Mesenchymal stem cell (in vitro differentiated cells and primary cell): ENCODE results near the gene LRRN2.

ENCODE experiments used
- DNase-seq: peaks from one replicate; pipeline ENCODE4 v3.0.0-alpha.2; 2013
- H2AFZ ChIP-seq: one replicate; pipeline ENCODE4 v1.6.1; 2013; ENCODE audit warnings: low read depth, mild to moderate bottlenecking, control low read depth, inconsistent platforms, low read length, moderate library complexity
- H2AK5ac ChIP-seq: 2 replicates; pipeline ENCODE4 v1.6.1; 2013; ENCODE audit warnings: low read length, moderate library complexity, mild to moderate bottlenecking, inconsistent platforms; ENCODE audit not compliant: severe bottlenecking
- H2BK120ac ChIP-seq: one replicate; pipeline ENCODE4 v1.6.1; 2013; ENCODE audit warnings: low read depth, mild to moderate bottlenecking, inconsistent platforms, low read length, moderate library complexity
- H2BK12ac ChIP-seq, 2 experiments: one replicate each; pipeline ENCODE4 v1.6.1; 2013; ENCODE audit warnings: inconsistent platforms in 2 of 2, low read length in 2 of 2, mild to moderate bottlenecking in 2 of 2, moderate library complexity in 2 of 2, control low read depth in 1 of 2
- H2BK15ac ChIP-seq: one replicate; pipeline ENCODE4 v1.6.1; 2013; ENCODE audit warnings: mild to moderate bottlenecking, low read depth, inconsistent platforms; ENCODE audit not compliant: poor library complexity, severe bottlenecking
- H2BK5ac ChIP-seq: 2 replicates; pipeline ENCODE4 v1.6.1; 2013; ENCODE audit warnings: low read depth, mild to moderate bottlenecking, low read length, control low read depth, inconsistent platforms; ENCODE audit not compliant: poor library complexity, severe bottlenecking
- H3K14ac ChIP-seq, 2 experiments: one replicate each; pipeline ENCODE4 v1.6.1; 2013; ENCODE audit warnings: inconsistent platforms in 2 of 2, low read length in 2 of 2, control low read depth in 1 of 2, mild to moderate bottlenecking in 1 of 2, moderate library complexity in 1 of 2
- H3K18ac ChIP-seq, 2 experiments: one replicate each; pipeline ENCODE4 v1.6.1; 2013; ENCODE audit warnings: inconsistent platforms in 2 of 2, low read length in 2 of 2, control low read depth in 1 of 2, low read depth in 1 of 2, mild to moderate bottlenecking in 1 of 2
- H3K23ac ChIP-seq, 2 experiments: one replicate each; pipeline ENCODE4 v1.6.1; 2013; ENCODE audit warnings: inconsistent platforms in 2 of 2, low read length in 2 of 2, mild to moderate bottlenecking in 2 of 2, moderate library complexity in 2 of 2, control low read depth in 1 of 2
- H3K27ac ChIP-seq: 2 replicates; pipeline ENCODE4 v1.5.1; 2013; ENCODE audit warnings: mild to moderate bottlenecking, moderate library complexity, low read length, control low read depth, inconsistent platforms; ENCODE audit not compliant: poor library complexity, severe bottlenecking
- H3K27me3 ChIP-seq, 2 experiments: 2 replicates each; pipeline versions ENCODE4 v1.6.1 to v1.7.0; 2013; ENCODE audit warnings: low read length in 2 of 2, mild to moderate bottlenecking in 2 of 2, moderate library complexity in 2 of 2, control low read depth in 1 of 2, inconsistent platforms in 1 of 2; ENCODE audit not compliant: control insufficient read depth in 1 of 2, insufficient read depth in 1 of 2
- H3K36me3 ChIP-seq, 2 experiments: 2 replicates each; pipeline versions ENCODE4 v1.6.1 to v1.7.0; 2013; ENCODE audit warnings: low read length in 2 of 2, control low read depth in 1 of 2, inconsistent platforms in 1 of 2, low read depth in 1 of 2, mild to moderate bottlenecking in 1 of 2; ENCODE audit not compliant: insufficient read depth in 2 of 2, control insufficient read depth in 1 of 2
- H3K4ac ChIP-seq, 2 experiments: one replicate each; pipeline ENCODE4 v1.6.1; 2013; ENCODE audit warnings: inconsistent platforms in 2 of 2, low read length in 2 of 2, mild to moderate bottlenecking in 2 of 2, moderate library complexity in 2 of 2, control low read depth in 1 of 2, low read depth in 1 of 2
- H3K4me1 ChIP-seq: 2 replicates; pipeline ENCODE4 v1.6.1; 2013; ENCODE audit warnings: low read depth, low read length, control low read depth; ENCODE audit not compliant: control insufficient read depth, insufficient read depth
- H3K4me2 ChIP-seq: 2 replicates; pipeline ENCODE4 v1.6.1; 2013; ENCODE audit warnings: low read length, mild to moderate bottlenecking, inconsistent platforms; ENCODE audit not compliant: poor library complexity, severe bottlenecking
- H3K4me3 ChIP-seq, 2 experiments: 2 replicates each; pipeline versions ENCODE4 v1.5.1 to v1.7.0; 2013; ENCODE audit warnings: low read length in 2 of 2, mild to moderate bottlenecking in 2 of 2, control low read depth in 1 of 2, low read depth in 1 of 2; ENCODE audit not compliant: insufficient read depth in 1 of 2
- H3K79me1 ChIP-seq: replicated peaks from 2 replicates; pipeline ENCODE4 v1.6.1; 2013; ENCODE audit warnings: mild to moderate bottlenecking, control low read depth, low read length, inconsistent platforms; ENCODE audit not compliant: poor library complexity, severe bottlenecking
- H3K9ac ChIP-seq: 2 replicates; pipeline ENCODE4 v1.7.0; 2013; ENCODE audit warnings: mild to moderate bottlenecking, low read length, moderate library complexity
- H3K9me3 ChIP-seq: 2 replicates; pipeline ENCODE4 v1.7.0; 2013; ENCODE audit warnings: mild to moderate bottlenecking, low read length; ENCODE audit not compliant: control insufficient read depth
- H4K8ac ChIP-seq: one replicate; pipeline ENCODE4 v1.6.1; 2013; ENCODE audit warnings: inconsistent platforms, mild to moderate bottlenecking, low read length, moderate library complexity
- H4K91ac ChIP-seq: one replicate; pipeline ENCODE4 v1.6.1; 2013; ENCODE audit warnings: mild to moderate bottlenecking, low read length, inconsistent platforms
- WGBS: methylation state at CpG from one replicate; pipeline ENCODE4 v1.1.7; 2013; ENCODE audit warnings: mixed read lengths; 5-methylcytosine and 5-hydroxymethylcytosine counted together

Gene LRRN2

DNA sequence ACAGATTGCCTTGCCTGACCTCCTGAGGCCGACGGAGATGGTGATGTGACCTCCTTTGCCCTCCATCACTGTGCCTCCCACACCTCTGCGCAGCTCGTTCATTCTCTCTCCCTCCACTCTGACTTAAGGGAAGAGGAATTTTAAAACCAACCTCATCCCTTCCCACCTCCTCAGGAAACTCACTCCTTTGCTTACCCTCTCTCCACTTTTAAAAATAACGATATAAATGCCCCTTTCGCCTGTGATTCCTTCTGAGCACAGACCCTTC is 21.2 kb downstream of the LRRN2 start:
- no peak overlapping the region for H2AK5ac ChIP-seq
- no peak overlapping the region for H2BK5ac ChIP-seq
- no peak overlapping the region for H4K8ac ChIP-seq
- no peak overlapping the region for H3K4me3 ChIP-seq
- H3K9me3 ChIP-seq = no peaks in the 10 kb centered on the region
- WGBS = 79% methylated on average over 6 of the region's 6 CpGs
- peak overlapping the region in 1 of 2 experiments; percentile 37 for H2BK12ac ChIP-seq
- no peak overlapping the region for H3K9ac ChIP-seq
- no peaks in the 10 kb centered on the region for H3K4me1 ChIP-seq
- H3K4ac ChIP-seq = no peak overlapping the region
- H2BK120ac ChIP-seq = no peak overlapping the region
- H3K79me1 ChIP-seq = no peaks in the 10 kb centered on the region
- H2AFZ ChIP-seq = no peak overlapping the region
- no peak overlapping the region for H3K23ac ChIP-seq
- H3K14ac ChIP-seq = peak overlapping the region in 1 of 2 experiments; percentile 75
- H2BK15ac ChIP-seq = no peak overlapping the region
- H3K18ac ChIP-seq = no peak overlapping the region
- no peaks in the 10 kb centered on the region for H3K36me3 ChIP-seq
- no peak overlapping the region for H3K27ac ChIP-seq
- H3K4me2 ChIP-seq = no peak overlapping the region
- H3K27me3 ChIP-seq = peaks cover 38 to 82% of the 10 kb centered on the region in 2 experiments
- no peak for DNase-seq
- H4K91ac ChIP-seq = no peak overlapping the region

GRCh38 chr1:204663644-204664383 is 21.7 kb downstream of the LRRN2 start:
- Histone ChIP-seq H3K36me3 (no peaks in the 10 kb centered on the region), H2AK5ac (no peak overlapping the region), H3K14ac (peak overlapping the region in 1 of 2 experiments; percentile 75), H2BK5ac (no peak overlapping the region), H2AFZ (no peak overlapping the region), H3K4me1 (no peaks in the 10 kb centered on the region), H3K4me3 (no peak overlapping the region), H4K91ac (no peak overlapping the region), H2BK15ac (no peak overlapping the region), H4K8ac (no peak overlapping the region), H3K79me1 (no peaks in the 10 kb centered on the region), H3K4me2 (no peak overlapping the region), H3K23ac (no peak overlapping the region), H3K9me3 (no peaks in the 10 kb centered on the region), H2BK12ac (peak overlapping the region; percentile 37 to 49), H3K4ac (no peak overlapping the region), H3K27ac (no peak overlapping the region), H3K9ac (no peak overlapping the region), H3K18ac (peak overlapping the region; percentile 28 to 42), H2BK120ac (no peak overlapping the region), H3K27me3 (peaks cover 43 to 83% of the 10 kb centered on the region in 2 experiments)
- DNase-seq = no peak
- WGBS = 88% methylated on average over 14 of the region's 15 CpGs

- Histone ChIP-seq H4K8ac (no peak overlapping the region), H2BK12ac (no peak overlapping the region), H3K79me1 (no peaks in the 10 kb centered on the region), H2BK15ac (no peak overlapping the region), H2BK5ac (no peak overlapping the region), H3K4ac (no peak overlapping the region), H3K4me2 (no peak overlapping the region), H3K18ac (no peak overlapping the region), H3K36me3 (no peaks in the 10 kb centered on the region), H4K91ac (no peak overlapping the region), H2BK120ac (no peak overlapping the region), H3K23ac (no peak overlapping the region), H3K4me1 (no peaks in the 10 kb centered on the region), H3K9me3 (no peaks in the 10 kb centered on the region), H3K27ac (no peak overlapping the region), H2AK5ac (no peak overlapping the region), H3K14ac (no peak overlapping the region), H2AFZ (no peak overlapping the region), H3K4me3 (no peak overlapping the region), H3K9ac (no peak overlapping the region), H3K27me3 (peaks cover 44 to 80% of the 10 kb centered on the region in 2 experiments)
- peak; percentile 49 for DNase-seq
Measured at GRCh38 chr1:204662530-204662929, 23.0 kb downstream of the LRRN2 start.

- 29% methylated on average over 1 of the region's 3 CpGs for WGBS
- Histone ChIP-seq H3K23ac (no peak overlapping the region), H2BK5ac (no peak overlapping the region), H3K36me3 (no peaks in the 10 kb centered on the region), H3K4ac (no peak overlapping the region), H3K4me3 (no peak overlapping the region), H3K9me3 (no peaks in the 10 kb centered on the region), H4K8ac (no peak overlapping the region), H3K18ac (peak overlapping the region in 1 of 2 experiments; percentile 1), H2AK5ac (no peak overlapping the region), H2BK12ac (peak overlapping the region in 1 of 2 experiments; percentile 35), H2BK15ac (no peak overlapping the region), H4K91ac (peak overlapping the region; percentile 53), H3K4me1 (no peaks in the 10 kb centered on the region), H2BK120ac (no peak overlapping the region), H3K4me2 (no peak overlapping the region), H3K9ac (no peak overlapping the region), H3K27me3 (peaks cover 41 to 74% of the 10 kb centered on the region in 2 experiments), H3K14ac (no peak overlapping the region), H3K27ac (no peak overlapping the region), H3K79me1 (no peaks in the 10 kb centered on the region), H2AFZ (no peak overlapping the region)
- peak; percentile 98 for DNase-seq
Measured at GRCh38 chr1:204660509-204660908, 25.0 kb downstream of the LRRN2 start.
